ENCODE data around the gene PDE1C.
"Not testable (repeated sequence)": the region's sequence is repeated elsewhere in the genome, so short reads cannot be mapped to it uniquely, and the experiment has no call there.

Gene PDE1C

DNA sequence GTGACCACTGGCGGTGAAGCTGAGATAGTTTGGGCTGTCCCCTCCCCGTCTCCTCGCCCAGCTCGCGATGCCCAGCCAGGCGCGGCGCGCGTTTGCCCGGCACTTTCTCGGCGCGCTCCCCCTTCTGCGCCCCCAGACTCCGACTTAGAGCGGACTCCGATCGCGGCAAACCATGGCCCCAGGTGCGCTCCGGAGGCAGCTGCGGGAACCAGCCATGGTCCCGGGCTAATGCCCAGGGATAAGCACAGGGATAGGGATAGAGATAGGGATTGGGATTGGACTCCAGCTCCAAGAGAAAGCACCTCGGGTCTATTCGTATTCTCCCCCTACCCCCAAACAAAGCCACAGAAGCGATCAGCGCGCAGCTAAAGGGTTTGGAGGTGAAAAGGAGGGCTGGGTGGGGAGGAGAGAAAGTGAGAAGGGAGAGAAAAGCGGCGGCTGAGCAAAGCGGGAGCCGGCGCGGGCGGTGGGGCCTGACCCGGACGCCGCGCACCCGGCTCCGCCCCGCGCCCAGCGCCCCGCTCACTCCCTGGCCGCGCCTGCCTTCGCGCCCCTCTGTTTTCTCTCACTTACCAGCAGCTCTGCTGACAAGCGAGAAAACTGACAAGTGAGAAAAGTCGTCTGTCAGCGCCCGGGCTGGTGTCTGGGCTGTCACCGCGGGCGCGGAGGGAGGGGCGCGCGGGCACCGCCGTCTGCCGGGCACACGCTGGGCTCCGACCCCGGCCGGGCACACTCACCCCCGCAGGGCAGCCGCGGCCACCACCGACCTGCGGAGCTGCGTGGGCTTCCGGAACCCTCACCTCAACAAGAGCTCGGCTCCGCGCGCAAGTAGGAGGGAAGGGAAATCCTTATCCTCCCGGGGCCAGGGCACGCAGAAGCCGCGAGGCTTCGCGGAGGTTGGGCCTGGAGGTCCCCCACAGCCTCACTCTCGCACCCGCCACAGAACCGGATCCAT is at the start of gene PDE1C:
Gene PDE1C, minus strand, starts transcription at position 2 of the 955 bp plus-strand sequence.
- no peak for DNase-seq

DNA sequence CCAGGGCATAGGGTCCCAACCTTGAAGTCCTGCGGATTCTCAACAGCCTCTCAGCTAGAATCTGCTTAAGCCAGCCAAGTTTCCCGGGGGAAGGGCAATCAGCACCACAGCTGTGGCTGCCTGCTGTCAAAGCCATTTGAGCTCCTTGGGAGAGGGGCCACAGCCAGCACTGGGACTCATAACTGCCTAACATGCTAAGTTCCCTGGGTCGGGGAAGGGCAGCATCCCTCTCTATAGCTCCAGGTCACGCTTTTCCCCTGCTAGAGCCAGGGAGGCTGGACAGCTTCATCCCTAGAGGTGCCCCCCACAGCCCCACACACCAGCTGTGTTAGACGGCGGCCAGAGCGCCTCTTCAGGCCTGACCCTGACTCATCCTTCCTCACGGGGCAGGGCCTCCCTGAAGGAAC is 49.6 kb upstream of the PDE1C start:
- no peak for DNase-seq

DNA sequence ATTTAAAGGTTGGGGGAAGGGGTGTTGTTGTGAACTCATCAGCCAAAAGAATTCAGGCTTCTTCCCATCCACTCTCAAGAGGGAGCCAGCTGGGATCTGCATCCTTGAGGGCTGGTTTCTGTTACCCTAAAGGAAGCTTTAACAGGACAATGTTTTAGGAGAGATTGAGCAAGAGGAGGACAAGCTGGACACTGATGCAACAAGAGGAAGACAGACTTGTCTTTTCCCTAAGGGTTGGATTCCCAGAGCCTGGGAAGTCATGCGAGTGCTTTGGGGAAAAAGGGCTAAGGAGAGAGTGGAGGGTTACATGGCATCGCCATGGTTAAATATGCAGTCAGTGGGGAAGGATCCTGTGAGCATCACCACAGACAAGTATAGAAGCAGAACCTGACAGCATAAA is 47.6 kb upstream of the PDE1C start:
- DNase-seq, result no peak

- DNase-seq, result no peak
These were observed 46.2 kb upstream of the PDE1C start for GRCh38 chr7:32116436-32116835.

DNA sequence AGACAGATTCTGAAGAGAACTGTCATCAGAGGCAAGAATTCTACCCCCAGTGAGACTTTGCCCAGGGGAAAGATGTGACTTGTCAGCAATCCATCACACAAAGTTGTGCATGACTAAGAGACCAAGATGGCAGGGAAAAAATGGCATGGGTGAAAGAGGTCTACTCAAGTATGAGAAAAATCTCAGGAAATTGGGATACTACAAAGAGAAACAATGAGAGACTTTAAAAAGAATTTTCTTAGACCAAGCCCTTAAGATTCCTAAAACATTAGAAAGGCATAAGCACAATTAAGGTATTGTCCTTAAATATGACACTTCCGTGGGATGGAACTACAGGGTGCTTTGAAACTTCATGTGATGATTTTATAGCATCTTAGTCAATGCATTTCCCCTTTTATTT is 45.6 kb upstream of the PDE1C start:
- no peak for DNase-seq

GRCh38 chr7:32108651-32109050 is 38.4 kb upstream of the PDE1C start:
- DNase-seq, result no peak

DNA sequence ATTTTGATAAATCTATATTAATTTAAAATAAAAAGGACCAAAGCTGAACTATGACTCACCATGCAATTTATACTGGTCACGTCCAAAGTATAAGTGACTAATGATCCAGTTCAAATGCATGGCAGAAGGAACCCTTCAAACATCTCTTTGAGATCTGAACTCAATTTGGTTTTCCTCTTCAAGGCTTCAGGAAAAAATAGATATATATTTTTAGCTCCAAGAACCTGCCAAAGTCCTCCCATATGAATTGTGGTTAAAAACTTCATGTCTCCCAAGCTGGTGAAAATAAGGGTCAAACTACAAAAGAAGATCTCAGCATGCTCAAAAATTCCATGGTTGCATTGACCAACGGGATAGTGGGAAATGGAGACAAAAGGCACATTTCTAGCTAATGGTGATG is 34.6 kb upstream of the PDE1C start:
- DNase-seq, result no peak

GRCh38 chr7:32103361-32103760 is 33.2 kb upstream of the PDE1C start:
- DNase-seq, result no peak

- no peak for DNase-seq
These were observed 32.2 kb upstream of the PDE1C start for GRCh38 chr7:32102432-32102873.

DNA sequence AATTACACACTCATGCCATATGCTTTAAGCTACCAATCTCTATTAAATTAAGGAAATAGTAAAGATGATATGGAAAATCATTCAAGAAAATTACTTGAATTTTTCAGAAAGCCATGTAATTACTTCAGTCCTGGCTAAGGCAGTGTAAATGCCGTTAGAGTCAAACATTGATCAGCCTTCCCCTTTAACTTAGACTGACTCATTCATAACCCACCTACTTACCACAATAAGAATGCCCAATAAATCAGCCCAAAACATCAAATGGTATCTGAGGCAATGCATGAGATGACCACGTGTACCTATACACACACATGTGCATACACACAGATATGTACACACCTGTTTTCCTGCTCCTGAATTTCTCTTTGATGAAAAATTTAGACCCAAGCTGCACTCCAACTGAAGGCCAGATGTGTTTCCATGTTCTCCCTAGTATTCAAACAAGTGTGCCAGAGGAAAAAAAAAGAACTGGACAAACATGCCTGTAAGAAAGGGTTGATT is 30.2 kb upstream of the PDE1C start:
- DNase-seq, result no peak

DNA sequence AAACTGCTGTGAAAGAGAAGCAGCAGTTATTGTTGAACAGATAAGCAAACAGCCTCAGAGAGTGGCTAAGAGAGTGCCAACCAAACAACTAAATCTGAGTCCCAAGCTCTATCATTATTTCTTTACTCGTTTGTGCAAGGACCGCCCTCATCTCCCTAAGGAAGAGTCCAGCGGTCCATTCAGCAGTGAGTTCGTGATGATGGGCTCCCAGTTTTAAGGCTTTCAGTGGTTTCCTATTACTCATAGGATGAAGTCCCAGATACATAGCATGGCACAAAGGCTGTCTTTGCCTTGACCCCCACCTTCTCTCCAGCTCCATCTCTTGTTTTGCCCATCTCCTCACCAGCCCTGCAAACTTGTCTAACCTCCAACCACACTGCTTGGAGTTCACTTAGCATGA is 24.3 kb upstream of the PDE1C start:
- no peak for DNase-seq

DNA sequence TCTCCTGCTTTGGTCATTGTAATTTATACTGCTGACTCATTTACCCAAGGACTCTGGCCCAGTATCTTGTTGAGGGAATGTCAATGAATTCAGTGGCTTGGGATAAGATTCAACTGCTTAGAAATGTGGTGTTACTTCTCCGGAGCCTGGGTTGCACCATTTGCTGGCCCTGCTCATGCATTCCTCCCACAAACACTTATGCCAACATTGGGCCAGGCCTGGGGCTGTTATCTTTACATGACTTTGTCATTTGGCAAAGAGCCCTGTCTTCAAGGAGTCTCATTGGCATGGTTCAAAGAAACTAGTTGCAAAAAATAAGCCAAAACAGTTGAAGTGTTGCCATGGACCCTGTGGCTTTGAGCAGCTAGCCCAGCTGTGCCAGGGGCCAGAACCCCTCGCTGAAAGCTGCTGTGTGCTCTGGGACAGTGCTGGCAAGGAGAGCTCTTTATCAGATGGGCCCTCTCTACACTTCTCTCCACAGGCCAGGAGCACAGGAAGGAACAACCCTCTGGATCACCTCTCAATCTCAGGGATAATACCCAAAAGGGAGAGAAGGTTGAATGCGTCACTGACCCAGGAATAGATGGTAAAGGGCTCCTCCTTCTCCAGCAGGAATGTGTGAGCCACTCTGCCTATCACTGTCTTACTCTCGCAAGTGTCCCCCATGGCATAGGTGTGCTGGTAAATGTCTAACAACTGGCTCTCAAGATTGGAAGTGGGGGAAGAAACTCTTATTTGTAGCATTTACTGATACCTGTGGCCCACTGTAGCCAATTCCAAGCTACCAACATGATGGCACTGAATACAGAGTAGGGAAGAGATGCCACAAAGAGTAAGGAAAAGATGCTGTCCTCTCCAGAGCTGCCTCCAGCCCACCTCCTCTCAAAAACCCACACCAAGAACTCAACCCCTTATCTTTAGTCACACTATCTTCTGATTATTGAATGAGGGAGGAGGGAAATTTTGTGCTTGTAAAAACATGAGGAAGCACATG is 23.5 kb upstream of the PDE1C start:
- DNase-seq, result no peak

DNA sequence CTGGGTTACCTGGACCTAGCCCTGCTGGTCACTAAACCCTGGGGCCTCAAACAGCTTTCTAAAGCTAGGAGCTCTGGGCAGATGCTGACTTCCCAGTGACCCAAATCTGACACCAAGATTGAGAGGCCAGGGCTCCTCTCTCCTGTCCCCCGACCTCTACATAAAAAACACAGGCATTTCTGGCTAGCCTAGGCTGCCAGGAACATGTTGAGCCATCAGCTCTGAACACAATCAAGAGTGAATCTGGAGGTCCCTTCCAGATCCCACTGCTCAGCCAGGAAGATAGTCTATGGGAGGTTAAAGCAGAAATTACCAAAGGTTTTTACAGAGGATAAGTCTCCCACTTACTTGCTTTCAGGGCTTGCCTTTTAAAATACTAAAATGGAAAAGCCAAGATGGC is 22.1 kb upstream of the PDE1C start:
- no peak for DNase-seq

DNA sequence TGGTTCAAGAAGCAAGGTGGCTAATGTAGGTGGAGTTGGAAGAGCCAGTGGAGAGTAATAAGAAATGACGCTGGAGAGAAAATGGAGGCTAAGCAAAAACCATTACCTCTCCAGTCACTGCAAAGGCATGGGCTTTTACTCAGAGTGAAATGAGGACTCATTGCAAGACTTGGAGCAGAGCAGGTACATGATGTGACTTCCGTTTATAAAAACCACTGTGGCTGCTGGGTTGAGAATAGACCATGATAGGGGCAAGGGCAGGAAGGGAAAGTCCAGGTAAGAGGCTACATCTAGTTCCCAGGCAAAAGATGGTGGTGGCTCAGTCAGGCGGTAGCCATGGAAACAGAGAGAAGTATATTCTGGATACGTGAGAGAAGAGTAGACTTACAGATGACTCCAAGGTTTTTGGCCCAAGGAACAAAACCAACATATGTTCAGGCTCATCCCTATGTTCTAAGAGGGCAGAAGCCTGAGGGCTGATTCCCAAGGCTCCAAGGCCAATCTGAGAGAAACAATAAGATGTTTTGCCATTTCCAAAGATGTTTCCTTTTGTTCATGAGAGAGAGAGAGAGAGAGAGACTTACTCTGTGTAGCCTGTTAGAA is 21.5 kb upstream of the PDE1C start:
- DNase-seq, result no peak

- no peak for DNase-seq
These were observed 19.5 kb upstream of the PDE1C start for GRCh38 chr7:32089678-32090077.

GRCh38 chr7:32089256-32089655 is 19.0 kb upstream of the PDE1C start:
- no peak for DNase-seq

- DNase-seq, result no peak
These were observed 18.3 kb upstream of the PDE1C start for GRCh38 chr7:32088451-32088881.

- DNase-seq, result no peak
These were observed 9.3 kb upstream of the PDE1C start for GRCh38 chr7:32079510-32079909.

DNA sequence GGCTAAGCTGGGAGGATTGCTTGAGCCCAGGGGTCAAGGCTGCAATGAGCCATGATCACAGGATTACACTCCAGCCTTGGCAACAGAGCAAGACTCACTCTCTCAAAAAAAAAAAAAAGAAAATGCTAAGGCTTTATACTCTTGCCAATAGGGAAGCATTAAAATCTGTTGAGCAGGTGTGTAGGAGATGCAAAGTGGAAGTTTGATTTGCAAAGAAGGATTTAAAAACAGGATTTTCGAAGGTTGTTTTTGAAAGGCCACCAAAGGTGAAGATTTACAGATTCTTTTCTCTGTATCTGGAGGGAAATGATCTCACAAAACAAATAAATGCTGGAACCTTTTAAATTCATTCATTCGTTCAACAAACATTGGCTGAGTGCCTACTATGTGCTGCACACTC is 8.6 kb upstream of the PDE1C start:
- no peak for DNase-seq

DNA sequence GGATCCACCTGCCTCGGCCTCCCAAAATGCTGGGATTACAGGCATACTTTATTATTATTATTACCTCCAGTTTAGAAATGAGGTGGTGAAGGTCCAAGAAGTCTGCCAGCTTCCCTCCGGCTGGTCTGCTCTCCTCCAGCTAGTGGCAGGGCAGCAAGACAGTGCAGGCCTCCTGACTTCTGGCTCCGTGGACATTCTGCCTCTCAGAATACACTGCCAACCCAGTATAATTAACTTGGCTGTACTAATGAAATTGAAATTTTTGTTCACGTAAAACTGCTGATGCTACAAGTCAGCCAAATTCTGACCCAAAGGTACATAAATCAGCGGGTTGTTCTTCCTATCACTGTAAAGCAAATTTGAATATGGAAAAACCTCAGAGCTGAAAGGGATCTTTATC is 7.6 kb upstream of the PDE1C start:
- DNase-seq, result no peak

DNA sequence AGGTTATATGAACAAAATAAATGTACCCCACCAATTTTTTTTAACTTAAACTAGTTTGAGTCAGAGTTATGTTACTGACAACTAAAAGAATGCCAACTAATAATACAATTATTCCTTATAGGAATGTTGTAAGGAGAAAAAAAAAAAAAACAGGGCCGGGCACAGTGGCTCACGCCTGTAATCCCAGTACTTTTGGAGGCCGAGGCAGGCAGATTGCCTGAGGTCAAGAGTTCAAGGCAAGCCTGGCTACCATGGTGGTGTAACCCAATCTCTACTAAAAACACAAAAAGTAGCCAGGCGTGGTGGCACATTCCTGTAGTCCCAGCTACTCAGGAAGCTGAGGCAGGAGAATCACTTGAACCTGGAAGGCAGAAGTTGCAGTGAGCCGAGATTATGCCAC is 6.6 kb upstream of the PDE1C start:
- DNase-seq, result not testable (repeated sequence)

DNA sequence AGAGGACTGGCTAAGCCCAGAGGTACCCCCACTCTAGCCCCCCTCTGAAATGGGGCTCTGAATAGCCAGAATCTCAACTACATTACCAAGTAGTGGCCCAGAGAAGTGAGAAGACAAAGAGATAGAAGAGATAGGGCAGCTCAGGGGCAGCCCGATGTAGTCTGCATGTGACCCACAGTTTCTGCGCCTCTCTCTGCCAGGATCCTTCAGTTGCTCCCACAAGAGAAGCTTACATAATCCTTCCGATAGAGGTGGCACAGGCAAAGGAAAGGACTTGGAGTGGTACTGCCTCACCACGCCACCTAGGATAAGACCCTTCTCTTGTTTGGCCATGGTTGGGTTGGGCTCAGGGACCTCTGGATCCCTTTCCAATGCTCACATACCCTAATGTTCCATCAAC is 5.4 kb upstream of the PDE1C start:
- no peak for DNase-seq
